H1 (cell line): ENCODE results near the gene CPXM2. TPM values are rescaled to one million over a fixed set of nuclear protein-coding genes. Genes with fewer than 3 reads are reported as not detected.

Source experiments
- CTCF ChIA-PET: fragments of 300-600 bp; sonication (Branson Sonifier 250); formaldehyde crosslinking; loops from one replicate; lab custom pipeline; 2021; ENCODE audit not compliant: partially characterized antibody; lab: Charles Lee
- POLR2A ChIA-PET: fragments of 300-600 bp; sonication (Branson Sonifier 250); formaldehyde crosslinking; loops from one replicate; lab custom pipeline; 2021; ENCODE audit warnings: inconsistent platforms; ENCODE audit not compliant: partially characterized antibody; lab: Charles Lee
- DNase-seq, 2 experiments: peaks; one replicate each; pipeline versions ENCODE4 v3.0.0 to v3.0.0-alpha.2; 2010 to 2022; ENCODE audit warnings: low spot score in 2 of 2, low read depth in 1 of 2, mixed read lengths in 1 of 2
- FAIRE-seq: peaks from 2 replicates; lab custom pipeline; 2011; peaks lifted over from hg19 to GRCh38; lab: Jason Lieb, UNC
- H2AFZ ChIP-seq: 2 replicates; pipeline ENCODE4 v1.8.1; 2012; ENCODE audit warnings: low read length, inconsistent platforms
- H2AK5ac ChIP-seq: 2 replicates; pipeline ENCODE4 v1.6.1; 2013; ENCODE audit warnings: low read depth, low read length
- H2BK120ac ChIP-seq: replicated peaks from 2 replicates; pipeline ENCODE3; 2013; ENCODE audit warnings: low read depth, low read length, inconsistent platforms
- H2BK12ac ChIP-seq: 2 replicates; pipeline ENCODE4 v1.6.1; 2013; ENCODE audit warnings: low read depth, low read length
- H2BK15ac ChIP-seq: 2 replicates; pipeline ENCODE4 v1.6.1; 2013; ENCODE audit warnings: low read length
- H2BK20ac ChIP-seq: 2 replicates; pipeline ENCODE4 v1.6.1; 2013; ENCODE audit warnings: low read length
- H2BK5ac ChIP-seq: 2 replicates; pipeline ENCODE4 v1.6.1; 2013; ENCODE audit warnings: low read depth, low read length
- H3K14ac ChIP-seq: 2 replicates; pipeline ENCODE4 v1.6.1; 2013; ENCODE audit warnings: inconsistent platforms; ENCODE audit not compliant: insufficient read length
- H3K18ac ChIP-seq: 2 replicates; pipeline ENCODE4 v1.6.1; 2013; ENCODE audit warnings: low read length; ENCODE audit errors: extremely low read depth
- H3K23ac ChIP-seq: 2 replicates; pipeline ENCODE4 v1.6.1; 2013; ENCODE audit warnings: inconsistent platforms; ENCODE audit not compliant: insufficient read length
- H3K23me2 ChIP-seq: 2 replicates; pipeline ENCODE4 v1.6.1; 2013; ENCODE audit warnings: low read depth, low read length
- H3K27ac ChIP-seq: 2 replicates; pipeline ENCODE4 v1.6.1; 2011; ENCODE audit warnings: low read depth, low read length, inconsistent platforms
- H3K27me3 ChIP-seq, 4 experiments: replicated peaks in 1 of 4; 1 replicate in 1 of 4; 2 replicates in 3 of 4; pipeline versions ENCODE4 v1.6.1 to v1.8.1; 2011 to 2013; ENCODE audit warnings: low read length in 3 of 4, mild to moderate bottlenecking in 3 of 4, inconsistent platforms in 2 of 4, mixed read lengths in 2 of 4, moderate library complexity in 1 of 4; ENCODE audit not compliant: control insufficient read depth in 3 of 4, insufficient read depth in 3 of 4; ENCODE audit errors: extremely low read depth in 1 of 4
- H3K36me3 ChIP-seq, 4 experiments: 2 replicates each; pipeline versions ENCODE4 v1.6.1 to v1.8.1; 2011 to 2013; ENCODE audit warnings: mild to moderate bottlenecking in 4 of 4, low read length in 3 of 4, moderate library complexity in 2 of 4, control low read depth in 1 of 4, inconsistent platforms in 1 of 4; ENCODE audit not compliant: insufficient read depth in 4 of 4, control insufficient read depth in 2 of 4
- H3K4ac ChIP-seq: replicated peaks from 2 replicates; pipeline ENCODE3; 2013; ENCODE audit warnings: low read length, low read depth, mixed read lengths, inconsistent platforms; ENCODE audit not compliant: insufficient read length
- H3K4me1 ChIP-seq, 4 experiments: replicated peaks in 1 of 4; 1 replicate in 1 of 4; 2 replicates in 3 of 4; pipeline versions ENCODE4 v1.6.1 to v1.8.1; 2011 to 2013; ENCODE audit warnings: low read length in 3 of 4, inconsistent platforms in 2 of 4, mixed read lengths in 1 of 4; ENCODE audit not compliant: insufficient read depth in 4 of 4, control insufficient read depth in 3 of 4
- H3K4me2 ChIP-seq, 2 experiments: 2 replicates each; pipeline versions ENCODE4 v1.6.1 to v1.8.1; 2011 to 2013; ENCODE audit warnings: low read depth in 2 of 2, low read length in 2 of 2, control low read depth in 1 of 2, inconsistent platforms in 1 of 2, mild to moderate bottlenecking in 1 of 2; ENCODE audit not compliant: insufficient read depth in 1 of 2
- H3K4me3 ChIP-seq, 4 experiments: fragments of 200-600, 300-600 bp in 1 of 4; sonication (generic), shearing (Covaris generic), sonication (Bioruptor Twin) in 1 of 4; 2 replicates each; pipeline versions ENCODE4 v1.5.1 to v1.8.1; 2011 to 2016; ENCODE audit warnings: low read length in 4 of 4, low read depth in 3 of 4, control low read depth in 2 of 4, inconsistent platforms in 2 of 4, mild to moderate bottlenecking in 2 of 4, mixed read lengths in 1 of 4, moderate library complexity in 1 of 4; ENCODE audit not compliant: insufficient read depth in 2 of 4; ENCODE audit errors: extremely low read depth in 1 of 4
- H3K56ac ChIP-seq: replicated peaks from 2 replicates; pipeline ENCODE3; 2013; ENCODE audit warnings: low read depth, mild to moderate bottlenecking, mixed read lengths, low read length, inconsistent platforms; ENCODE audit not compliant: insufficient read length
- H3K79me1 ChIP-seq: 2 replicates; pipeline ENCODE4 v1.6.1; 2013; ENCODE audit warnings: low read depth, low read length, control low read depth
- H3K79me2 ChIP-seq, 2 experiments: 2 replicates each; pipeline versions ENCODE4 v1.6.1 to v1.8.1; 2012 to 2013; ENCODE audit warnings: low read length in 2 of 2, mild to moderate bottlenecking in 2 of 2, inconsistent platforms in 1 of 2; ENCODE audit not compliant: insufficient read depth in 2 of 2, control insufficient read depth in 1 of 2
- H3K9ac ChIP-seq, 4 experiments: replicated peaks in 1 of 4; 1 replicate in 1 of 4; 2 replicates in 3 of 4; pipeline versions ENCODE4 v1.6.1 to v1.8.1; 2011 to 2013; ENCODE audit warnings: low read depth in 3 of 4, low read length in 3 of 4, control low read depth in 2 of 4, mild to moderate bottlenecking in 2 of 4, moderate library complexity in 2 of 4, inconsistent platforms in 1 of 4; ENCODE audit errors: extremely low read depth in 1 of 4
- H3K9me3 ChIP-seq, 2 experiments: 2 replicates each; pipeline versions ENCODE4 v1.6.1 to v1.8.1; 2012 to 2013; ENCODE audit warnings: mild to moderate bottlenecking in 2 of 2, moderate library complexity in 2 of 2, control low read depth in 1 of 2, inconsistent platforms in 1 of 2, low read depth in 1 of 2, low read length in 1 of 2, mixed read lengths in 1 of 2; ENCODE audit not compliant: insufficient read depth in 2 of 2
- H4K20me1 ChIP-seq, 2 experiments: replicated peaks in 1 of 2; 2 replicates each; pipeline versions ENCODE3 to v1.8.1; 2011 to 2013; ENCODE audit warnings: inconsistent platforms in 2 of 2, low read length in 2 of 2, mild to moderate bottlenecking in 1 of 2; ENCODE audit not compliant: insufficient read depth in 2 of 2, control insufficient read depth in 1 of 2
- H4K5ac ChIP-seq: 2 replicates; pipeline ENCODE4 v1.6.1; 2013; ENCODE audit warnings: low read length, low read depth, mixed read lengths, inconsistent platforms; ENCODE audit not compliant: insufficient read length
- H4K8ac ChIP-seq: 2 replicates; pipeline ENCODE4 v1.8.0; 2013; ENCODE audit warnings: mild to moderate bottlenecking, moderate library complexity, low read length, inconsistent platforms; ENCODE audit not compliant: insufficient read depth; ENCODE audit errors: extremely low read depth
- H4K91ac ChIP-seq: replicated peaks from 2 replicates; pipeline ENCODE3; 2013; ENCODE audit warnings: low read length, mixed read lengths, inconsistent platforms; ENCODE audit not compliant: insufficient read length
- EGR1 ChIP-seq: IDR thresholded peaks from 2 replicates; pipeline ENCODE4 v1.6.1; 2011; ENCODE audit warnings: low read depth, low read length, borderline replicate concordance
- HDAC6 ChIP-seq: IDR thresholded peaks from one replicate; pipeline ENCODE4 v1.7.1; 2012; ENCODE audit warnings: low read depth, mild to moderate bottlenecking, inconsistent platforms, low read length, moderate library complexity
- MAFK ChIP-seq: IDR thresholded peaks from 2 replicates; pipeline ENCODE4 v1.6.1; 2012; ENCODE audit warnings: low read depth, mild to moderate bottlenecking, improper control_type of control experiment, low read length
- NANOG ChIP-seq: IDR thresholded peaks from 2 replicates; pipeline ENCODE4 v1.6.1; 2011; ENCODE audit warnings: low read length, low read depth, mild to moderate bottlenecking, inconsistent platforms; ENCODE audit not compliant: insufficient read depth, poor library complexity, severe bottlenecking
- PHF8 ChIP-seq: fragments of 200-600 bp; sonication (generic); conservative IDR thresholded peaks from 2 replicates; pipeline ENCODE4 v1.7.1; 2012; ENCODE audit warnings: low read depth, mild to moderate bottlenecking, inconsistent platforms, low read length, moderate library complexity
- RAD21 ChIP-seq, 2 experiments: IDR thresholded peaks in 1 of 2; conservative IDR thresholded peaks in 1 of 2; 2 replicates each; pipeline ENCODE4 v1.6.1; 2011; ENCODE audit warnings: low read depth in 2 of 2, low read length in 2 of 2, improper control_type of control experiment in 1 of 2, inconsistent platforms in 1 of 2, mild to moderate bottlenecking in 1 of 2, moderate library complexity in 1 of 2
- SAP30 ChIP-seq: fragments of 300-600 bp; sonication (generic); IDR thresholded peaks from 2 replicates; pipeline ENCODE4 v1.7.1; 2012; ENCODE audit warnings: low read length, moderate library complexity, mild to moderate bottlenecking, inconsistent platforms; ENCODE audit not compliant: insufficient read depth, insufficient replicate concordance
- SP2 ChIP-seq: IDR thresholded peaks from 2 replicates; pipeline ENCODE4 v1.6.1; 2012; ENCODE audit warnings: mild to moderate bottlenecking, low read length, inconsistent platforms
- TAF1 ChIP-seq: IDR thresholded peaks from 2 replicates; pipeline ENCODE4 v1.6.1; 2011; ENCODE audit warnings: mild to moderate bottlenecking, low read depth, low read length
- YY1 ChIP-seq: IDR thresholded peaks from 2 replicates; pipeline ENCODE4 v1.6.1; 2011; ENCODE audit warnings: low read depth, mild to moderate bottlenecking, low read length
- WGBS, 2 experiments: shearing (Covaris generic) in 1 of 2; methylation state at CpG; one replicate each; pipeline versions ENCODE4 v1.1.6 to v1.1.7; 2013 to 2015; ENCODE audit warnings: low lambda C conversion rate in 2 of 2, mixed read lengths in 2 of 2, inconsistent platforms in 1 of 2, low coverage in 1 of 2, missing lambda C conversion rate in 1 of 2; ENCODE audit not compliant: insufficient replicate concordance in 2 of 2, insufficient coverage in 1 of 2, insufficient read length in 1 of 2; ENCODE audit errors: extremely low coverage in 1 of 2, missing lambda C conversion rate in 1 of 2; 5-methylcytosine and 5-hydroxymethylcytosine counted together
- polyA plus RNA-seq, 7 experiments: library from polyadenylated mRNA; depleted of rRNA in 3 of 7; stranded (reverse) in 5 of 7; unstranded in 2 of 7; fragments of >200 nt in 5 of 7; fragments of 200-250 nt in 2 of 7; gene quantifications; 1 replicate in 5 of 7; 2 replicates in 1 of 7; 4 replicates in 1 of 7; pipeline versions ENCODE4 v1.2.1 to v1.2.3, GENCODE V29; 2011 to 2013; ENCODE audit warnings: missing spikeins in 2 of 7, mixed read lengths in 2 of 7
- total RNA-seq: library from RNA; stranded (reverse); fragmentation: NEBNext Ultra II Directional; extraction: Animal tissue kit (Norgen Biotek cat#: 25700); gene quantifications from 2 replicates; pipeline ENCODE4 v1.2.1, GENCODE V29; 2021
- TF ChIP-seq, protein P1 (sequence below): IDR thresholded peaks from 2 replicates; pipeline ENCODE4 v1.6.1; 2012; ENCODE audit warnings: low read length, inconsistent platforms
- TF ChIP-seq, protein P2 (sequence below): IDR thresholded peaks from 2 replicates; pipeline ENCODE4 v1.6.1; 2011; ENCODE audit warnings: low read depth, mild to moderate bottlenecking, low read length; ENCODE audit not compliant: insufficient read depth

CPXM2 gene
- total and polyA plus RNA-seq, 2 of the 8 experiments (the other 6 are each of a cell fraction or from before 2014, with no cell fraction given) = 2.4 to 2.9 TPM

DNA sequence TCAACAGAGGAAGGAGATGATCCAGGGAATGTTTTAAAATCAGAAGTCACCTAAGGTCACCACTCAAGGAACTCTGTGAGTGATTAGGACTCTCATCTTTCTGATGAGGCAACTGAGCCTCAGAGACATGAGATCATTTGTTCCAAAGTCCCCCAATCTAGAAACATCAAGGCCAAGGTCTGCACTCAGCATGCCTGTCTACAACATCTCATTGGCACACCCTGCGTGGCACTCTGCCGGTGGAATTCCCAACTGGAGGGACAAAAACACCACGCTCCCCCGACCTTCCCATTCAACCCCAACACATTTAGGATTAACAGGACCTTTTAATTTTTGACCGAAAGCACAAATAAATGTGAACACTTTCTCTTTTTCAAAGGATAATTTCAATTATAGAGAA lies 31.4 kb downstream of the CPXM2 start:
- no peak overlapping the region for H2BK20ac ChIP-seq
- no peak overlapping the region for H4K91ac ChIP-seq
- H4K5ac ChIP-seq = no peak overlapping the region
- H3K23me2 ChIP-seq = no peaks in the 10 kb centered on the region
- DNase-seq (no peak), FAIRE-seq (no peak)
- 93% methylated on average over 5 of the region's 5 CpGs; no CpG with 5 or more reads in 1 of the 2 experiments for WGBS, 2 experiments
- H3K4me3 ChIP-seq = no peak overlapping the region
- no peak overlapping the region for H3K27ac ChIP-seq
- peaks cover 0 to 6% (median 3%) of the 10 kb centered on the region in 4 experiments; a peak in 4 of 7 replicates for H3K4me1 ChIP-seq
- no peak overlapping the region for H3K56ac ChIP-seq
- no peak overlapping the region for H4K8ac ChIP-seq
- no peak overlapping the region for H3K14ac ChIP-seq
- no peak overlapping the region for H2AK5ac ChIP-seq
- no peaks in the 10 kb centered on the region for H3K36me3 ChIP-seq
- no peak overlapping the region for H3K4ac ChIP-seq
- H3K4me2 ChIP-seq = no peak overlapping the region
- no peaks in the 10 kb centered on the region for H3K9me3 ChIP-seq
- no peak overlapping the region for H2BK15ac ChIP-seq
- no peaks in the 10 kb centered on the region for H4K20me1 ChIP-seq
- no peak overlapping the region for H2BK12ac ChIP-seq
- POLR2A ChIA-PET = interaction anchor here (0.6 kb wide), 1 partner anchor 820 kb away, joined by 3 read pairs; no protein-coding TSS in a partner anchor
- no peaks in the 10 kb centered on the region for H3K27me3 ChIP-seq
- no peak overlapping the region for H3K9ac ChIP-seq
- CTCF ChIA-PET = no interaction called here
- no peaks in the 10 kb centered on the region for H3K79me1 ChIP-seq
- no peak overlapping the region for H3K23ac ChIP-seq
- no peak overlapping the region for H2BK5ac ChIP-seq
- no peak overlapping the region for H2AFZ ChIP-seq
- H2BK120ac ChIP-seq = no peak overlapping the region
- no peaks in the 10 kb centered on the region for H3K79me2 ChIP-seq
- no peak overlapping the region for H3K18ac ChIP-seq
- TF ChIP-seq SAP30 (no peak), MAFK (no peak), PHF8 (no peak), NANOG (no peak), TAF1 (no peak), RAD21 (IDR thresholded peaks at IDR 0.05 in 1 of 2, conservative IDR thresholded peaks at IDR 0.05 in 1 of 2; ENCODE audit: low read depth in 2 of 2, low read length in 2 of 2) (no peak), YY1 (no peak), HDAC6 (no peak), EGR1 (no peak), SP2 (no peak)
- TF ChIP-seq, protein P1, sequence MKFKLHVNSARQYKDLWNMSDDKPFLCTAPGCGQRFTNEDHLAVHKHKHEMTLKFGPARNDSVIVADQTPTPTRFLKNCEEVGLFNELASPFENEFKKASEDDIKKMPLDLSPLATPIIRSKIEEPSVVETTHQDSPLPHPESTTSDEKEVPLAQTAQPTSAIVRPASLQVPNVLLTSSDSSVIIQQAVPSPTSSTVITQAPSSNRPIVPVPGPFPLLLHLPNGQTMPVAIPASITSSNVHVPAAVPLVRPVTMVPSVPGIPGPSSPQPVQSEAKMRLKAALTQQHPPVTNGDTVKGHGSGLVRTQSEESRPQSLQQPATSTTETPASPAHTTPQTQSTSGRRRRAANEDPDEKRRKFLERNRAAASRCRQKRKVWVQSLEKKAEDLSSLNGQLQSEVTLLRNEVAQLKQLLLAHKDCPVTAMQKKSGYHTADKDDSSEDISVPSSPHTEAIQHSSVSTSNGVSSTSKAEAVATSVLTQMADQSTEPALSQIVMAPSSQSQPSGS = no peak
- TF ChIP-seq, protein P2, sequence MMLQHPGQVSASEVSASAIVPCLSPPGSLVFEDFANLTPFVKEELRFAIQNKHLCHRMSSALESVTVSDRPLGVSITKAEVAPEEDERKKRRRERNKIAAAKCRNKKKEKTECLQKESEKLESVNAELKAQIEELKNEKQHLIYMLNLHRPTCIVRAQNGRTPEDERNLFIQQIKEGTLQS = no peak
